HG03066 (cell line): ENCODE measurements around the gene SUCO.

Source experiments
- ATAC-seq: cut with Tn5 transposase; IDR thresholded peaks from one replicate; pipeline ENCODE4 v1.9.1; 2021; ENCODE audit warnings: low read depth; ENCODE audit not compliant: unreplicated experiment

Gene SUCO

GRCh38 chr1:172641492-172641891 is 108.5 kb downstream of the SUCO start:
- ATAC-seq = no peak

- ATAC-seq = no peak
These were observed 110.0 kb downstream of the SUCO start for GRCh38 chr1:172642970-172643369.

- no peak for ATAC-seq
These were observed 113.7 kb downstream of the SUCO start for GRCh38 chr1:172646653-172647052.

GRCh38 chr1:172647110-172647564 is 114.2 kb downstream of the SUCO start:
- ATAC-seq = no peak

DNA sequence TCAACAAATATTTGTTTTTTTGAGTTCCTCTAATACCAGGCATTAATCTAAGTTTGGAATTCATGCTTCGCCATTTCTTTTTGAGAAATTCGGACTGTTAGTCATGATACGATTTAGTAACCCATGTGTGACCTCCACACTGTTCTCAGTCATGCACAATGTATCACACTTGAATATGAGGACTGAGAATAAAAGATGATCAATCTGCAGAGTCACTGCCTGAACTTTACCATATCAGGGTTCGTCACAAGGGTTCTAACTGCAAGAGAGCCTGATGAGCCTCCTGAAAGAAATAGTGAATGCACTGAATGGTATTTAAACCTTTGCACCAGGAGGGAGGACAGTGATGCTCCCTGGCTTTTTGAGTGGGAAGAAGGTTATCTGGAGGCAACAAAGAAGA is 115.0 kb downstream of the SUCO start:
- ATAC-seq = no peak

DNA sequence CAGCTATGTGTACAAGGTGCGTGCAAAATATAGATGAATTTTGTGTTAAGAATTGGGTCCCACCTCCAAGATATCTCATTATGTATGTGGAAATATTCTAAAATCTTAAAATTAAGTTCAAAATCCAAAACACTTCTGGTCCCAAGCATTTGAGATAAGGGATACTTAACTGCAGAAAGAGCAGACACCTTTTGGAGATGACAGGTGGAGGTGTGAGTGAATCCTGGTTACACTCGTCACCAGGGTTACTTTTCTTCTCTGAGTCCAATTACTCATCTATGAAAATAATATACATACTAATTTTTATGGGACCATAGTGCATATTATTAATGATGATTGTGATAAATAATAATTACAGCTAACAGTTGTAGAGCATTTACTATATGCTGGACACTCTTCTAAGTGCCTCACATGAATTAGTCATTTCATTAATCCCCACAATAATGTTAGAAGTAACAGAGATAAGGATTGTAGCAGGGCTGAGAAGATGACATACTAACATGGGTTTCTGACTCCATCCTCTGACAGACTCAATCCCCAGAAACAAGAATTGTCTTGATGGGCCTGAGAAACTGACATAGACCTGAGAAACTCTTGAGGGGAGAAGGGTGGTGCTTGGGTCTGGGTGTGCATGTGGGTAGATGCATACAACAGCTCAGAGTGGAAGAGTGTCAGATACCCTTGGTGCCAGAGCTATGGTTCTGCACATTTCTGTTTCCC is 117.7 kb downstream of the SUCO start:
- no peak for ATAC-seq

- no peak for ATAC-seq
These were observed 120.2 kb downstream of the SUCO start for GRCh38 chr1:172653015-172653709.

DNA sequence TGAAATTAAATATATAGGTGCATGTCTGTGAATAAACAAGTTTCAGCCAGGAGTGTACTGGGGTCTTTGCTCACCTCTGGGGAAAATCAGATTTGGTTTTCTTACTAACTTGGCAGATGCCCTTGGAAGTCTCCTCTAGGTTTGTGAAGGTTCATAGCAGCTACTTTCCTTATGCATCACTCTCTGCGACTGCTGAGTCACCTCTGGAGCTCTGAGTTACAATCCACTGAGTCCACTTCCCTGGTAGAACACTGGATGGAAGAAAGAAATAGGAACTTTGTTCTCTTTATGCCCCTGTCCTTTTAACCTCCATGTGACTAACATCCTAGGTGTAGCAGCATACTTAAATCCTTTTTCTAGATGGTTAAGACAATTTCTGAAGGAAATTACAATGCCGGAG is 121.6 kb downstream of the SUCO start:
- no peak for ATAC-seq

GRCh38 chr1:172656576-172656975 is 123.6 kb downstream of the SUCO start:
- no peak for ATAC-seq

DNA sequence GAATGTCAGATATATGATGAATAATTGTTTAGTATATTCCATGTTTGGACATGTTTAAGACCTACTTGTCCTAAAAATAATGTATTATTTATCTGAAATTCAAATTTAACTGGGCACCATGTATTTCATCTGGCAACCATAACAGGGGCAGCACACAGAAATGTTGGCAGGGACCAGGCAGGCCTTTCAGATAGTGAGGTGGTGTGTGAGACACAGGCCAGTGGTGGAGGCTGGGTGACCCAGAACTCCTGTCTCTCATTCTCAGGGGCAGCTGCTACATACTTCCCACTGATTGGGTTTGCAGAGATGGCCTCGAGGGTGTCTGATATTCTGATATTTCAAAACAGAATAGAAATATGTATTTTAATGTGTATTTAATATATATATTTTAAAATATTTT is 124.6 kb downstream of the SUCO start:
- ATAC-seq = no peak

DNA sequence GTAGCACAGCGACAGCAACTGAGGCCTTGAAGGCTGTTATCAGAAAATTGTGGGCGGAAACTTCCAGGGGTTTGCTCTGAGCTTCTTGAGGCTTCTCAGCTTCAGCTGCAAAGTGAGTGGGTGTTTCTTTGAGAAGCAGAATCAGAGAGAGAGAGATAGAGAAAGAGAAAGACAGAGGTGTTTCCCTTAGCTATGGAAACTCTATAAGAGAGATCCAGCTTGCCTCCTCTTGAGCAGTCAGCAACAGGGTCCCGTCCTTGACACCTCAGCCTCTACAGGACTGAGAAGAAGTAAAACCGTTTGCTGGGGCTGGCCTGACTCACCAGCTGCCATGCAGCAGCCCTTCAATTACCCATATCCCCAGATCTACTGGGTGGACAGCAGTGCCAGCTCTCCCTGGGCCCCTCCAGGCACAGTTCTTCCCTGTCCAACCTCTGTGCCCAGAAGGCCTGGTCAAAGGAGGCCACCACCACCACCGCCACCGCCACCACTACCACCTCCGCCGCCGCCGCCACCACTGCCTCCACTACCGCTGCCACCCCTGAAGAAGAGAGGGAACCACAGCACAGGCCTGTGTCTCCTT is 126.0 kb downstream of the SUCO start, which contains the start of gene FASLG:
FASLG (plus strand) TSS at position 233 of the 583 bp plus-strand sequence; CDS start at position 332, 99 bp downstream.
- ATAC-seq = no peak

DNA sequence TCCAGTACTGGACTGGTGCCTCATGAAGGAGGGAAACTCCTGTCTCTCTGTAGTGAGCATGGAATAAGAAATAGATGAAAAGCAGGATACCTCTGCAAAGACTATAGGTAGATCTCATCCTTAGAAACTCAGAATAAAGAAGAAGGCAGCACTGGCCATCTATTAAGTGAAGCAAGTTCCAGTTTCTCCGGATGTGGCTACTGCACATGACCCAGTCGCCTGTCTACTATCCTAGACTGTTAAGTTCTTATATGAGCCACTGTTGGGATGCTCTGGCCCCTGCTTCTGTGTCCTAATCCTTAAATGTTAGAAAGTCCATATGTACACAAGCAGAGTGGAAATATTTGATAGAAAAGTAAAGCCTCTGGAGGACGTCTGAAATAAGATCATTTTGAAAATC is 128.2 kb downstream of the SUCO start:
- no peak for ATAC-seq
